ENCODE results near the gene KANSL3. TPM values are rescaled to one million over a fixed set of nuclear protein-coding genes. Genes with fewer than 3 reads are reported as not detected.
"Not testable (repeated sequence)": the region's sequence is repeated elsewhere in the genome, so short reads cannot be mapped to it uniquely, and the experiment has no call there.

Gene KANSL3
- total and polyA plus RNA-seq, 2 donors (not counting 3 experiments of a cell fraction or from before 2014, with no cell fraction given): 27.7 to 36.9 TPM

DNA sequence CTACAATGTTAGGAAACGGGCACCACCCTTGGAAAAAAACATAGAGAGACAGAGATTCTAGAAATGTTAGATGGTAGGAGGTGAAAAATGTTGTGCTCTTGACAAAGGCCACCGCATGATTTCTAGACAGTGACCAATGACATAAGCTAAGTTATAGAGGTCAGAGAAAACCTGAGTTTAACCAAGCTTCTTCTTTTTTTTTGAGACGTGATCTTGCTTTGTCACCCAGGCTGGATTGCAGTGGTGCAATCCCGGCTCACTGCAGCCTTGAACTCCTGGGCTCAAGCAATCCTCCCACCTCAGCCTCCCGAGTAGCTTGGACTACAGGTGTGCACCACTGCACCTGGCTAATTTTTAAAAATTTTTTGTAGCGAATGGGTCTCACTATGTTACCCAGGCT, 17.4 kb upstream of the KANSL3 start:
- intact Hi-C loops (cut with micrococcal nuclease): no loop called here
- no peaks in the 10 kb centered on the region for H3K4me1 ChIP-seq (ENCODE audit: control insufficient read depth, extremely low read depth, insufficient read depth, low read length)
- no peaks in the 10 kb centered on the region for H3K36me3 ChIP-seq (ENCODE audit: control insufficient read depth in 2 of 2, extremely low read depth in 1 of 2, insufficient read depth in 2 of 2, low read length in 2 of 2)
- no peaks in the 10 kb centered on the region for H3K79me2 ChIP-seq (ENCODE audit: control insufficient read depth, insufficient read depth, low read length)
- H4K20me1 ChIP-seq (replicated peaks; ENCODE audit: control insufficient read depth, extremely low read depth, insufficient read depth, low read length): no peaks in the 10 kb centered on the region
- no peaks in the 10 kb centered on the region for H3K9me3 ChIP-seq (replicated peaks; ENCODE audit: control insufficient read depth, insufficient read depth, low read length)
- BruUV-seq (replicated peaks): no TSS peak
- H2AFZ ChIP-seq (ENCODE audit: low read depth, low read length): no peak overlapping the region
- TF ChIP-seq JUN (IDR thresholded peaks at IDR 0.05; ENCODE audit: borderline replicate concordance, insufficient read depth, insufficient read length, low read depth): no peak
- no peak for TF ChIP-seq MYC (IDR thresholded peaks at IDR 0.05; ENCODE audit: low read depth, low read length)
- TF ChIP-seq POLR2A (IDR thresholded peaks at IDR 0.05; ENCODE audit: low read depth, low read length): no peak
- TF ChIP-seq, protein P1, sequence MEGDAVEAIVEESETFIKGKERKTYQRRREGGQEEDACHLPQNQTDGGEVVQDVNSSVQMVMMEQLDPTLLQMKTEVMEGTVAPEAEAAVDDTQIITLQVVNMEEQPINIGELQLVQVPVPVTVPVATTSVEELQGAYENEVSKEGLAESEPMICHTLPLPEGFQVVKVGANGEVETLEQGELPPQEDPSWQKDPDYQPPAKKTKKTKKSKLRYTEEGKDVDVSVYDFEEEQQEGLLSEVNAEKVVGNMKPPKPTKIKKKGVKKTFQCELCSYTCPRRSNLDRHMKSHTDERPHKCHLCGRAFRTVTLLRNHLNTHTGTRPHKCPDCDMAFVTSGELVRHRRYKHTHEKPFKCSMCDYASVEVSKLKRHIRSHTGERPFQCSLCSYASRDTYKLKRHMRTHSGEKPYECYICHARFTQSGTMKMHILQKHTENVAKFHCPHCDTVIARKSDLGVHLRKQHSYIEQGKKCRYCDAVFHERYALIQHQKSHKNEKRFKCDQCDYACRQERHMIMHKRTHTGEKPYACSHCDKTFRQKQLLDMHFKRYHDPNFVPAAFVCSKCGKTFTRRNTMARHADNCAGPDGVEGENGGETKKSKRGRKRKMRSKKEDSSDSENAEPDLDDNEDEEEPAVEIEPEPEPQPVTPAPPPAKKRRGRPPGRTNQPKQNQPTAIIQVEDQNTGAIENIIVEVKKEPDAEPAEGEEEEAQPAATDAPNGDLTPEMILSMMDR (IDR thresholded peaks at IDR 0.05; ENCODE audit: extremely low read depth in 1 of 2, insufficient read depth in 1 of 2, low read depth in 1 of 2, low read length in 2 of 2): no peak
- no peak for TF ChIP-seq POLR2AphosphoS5 (IDR thresholded peaks at IDR 0.05; ENCODE audit: insufficient read depth, low read depth, low read length)
- TF ChIP-seq FOS (IDR thresholded peaks at IDR 0.05; ENCODE audit: borderline replicate concordance, insufficient read depth, low read length): no peak
- TF ChIP-seq GATA2 (IDR thresholded peaks at IDR 0.05; ENCODE audit: insufficient read depth, insufficient read length, low read depth, low read length): no peak
- TF ChIP-seq EZH2 (IDR thresholded peaks at IDR 0.05; ENCODE audit: borderline replicate concordance, low read depth, low read length, severe bottlenecking): no peak
- TF ChIP-seq, protein P2, sequence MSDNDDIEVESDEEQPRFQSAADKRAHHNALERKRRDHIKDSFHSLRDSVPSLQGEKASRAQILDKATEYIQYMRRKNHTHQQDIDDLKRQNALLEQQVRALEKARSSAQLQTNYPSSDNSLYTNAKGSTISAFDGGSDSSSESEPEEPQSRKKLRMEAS (IDR thresholded peaks at IDR 0.05; ENCODE audit: insufficient read depth, insufficient read length): no peak
- dilution Hi-C loops (cut with MboI; ENCODE audit: extremely low pct_ligation_motif_present, low sequenced_read_pairs): no loop called here
- CTCF ChIA-PET: no interaction called here
- no peaks in the 10 kb centered on the region for H3K9me1 ChIP-seq (replicated peaks; ENCODE audit: control insufficient read depth, extremely low read depth, insufficient read depth, low read length)
- POLR2A ChIA-PET: no interaction called here
- no peak overlapping the region for H3K4me3 ChIP-seq (replicated peaks in 1 of 3; ENCODE audit: insufficient read depth in 1 of 3, low read depth in 1 of 3, low read length in 3 of 3)
- H3K27ac ChIP-seq (ENCODE audit: insufficient read depth, low read depth, low read length): no peak overlapping the region
- FAIRE-seq (no peak), DNase-seq (ENCODE audit: low read depth, low spot score) (no peak)
- peaks cover 4 to 10% of the 10 kb centered on the region in 2 experiments for H3K27me3 ChIP-seq (ENCODE audit: control insufficient read depth in 2 of 2, insufficient read depth in 2 of 2, low read length in 2 of 2)
- no peak overlapping the region for H3K9ac ChIP-seq (replicated peaks; ENCODE audit: extremely low read depth, insufficient read depth, low read length)
- H3K4me2 ChIP-seq (ENCODE audit: insufficient read depth, low read length): no peak overlapping the region

DNA sequence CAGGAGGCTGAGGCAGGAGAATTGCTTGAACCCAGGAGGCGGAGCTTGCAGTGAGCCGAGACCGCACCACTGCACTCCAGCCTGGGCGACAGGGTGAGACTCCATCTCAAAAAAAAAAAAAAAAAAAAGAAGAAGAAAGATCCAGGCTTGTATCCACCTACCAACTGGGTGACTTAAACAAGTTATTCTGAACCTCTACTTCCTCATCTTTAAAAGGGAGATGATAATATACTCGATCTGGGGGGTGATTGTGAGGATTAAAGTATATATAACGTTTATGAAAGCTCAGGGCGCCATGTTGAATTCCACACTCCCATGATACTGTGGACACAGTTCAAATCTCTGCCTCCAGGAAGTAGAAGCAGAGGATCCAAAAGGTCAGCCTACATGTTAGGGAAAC, 16.7 kb upstream of the KANSL3 start:
- intact Hi-C loops (cut with micrococcal nuclease); H4K20me1 ChIP-seq (replicated peaks; ENCODE audit: control insufficient read depth, extremely low read depth, insufficient read depth, low read length); H3K79me2 ChIP-seq (ENCODE audit: control insufficient read depth, insufficient read depth, low read length); H2AFZ ChIP-seq (ENCODE audit: low read depth, low read length); H3K9me3 ChIP-seq (replicated peaks; ENCODE audit: control insufficient read depth, insufficient read depth, low read length); DNase-seq (ENCODE audit: low read depth, low spot score); H3K4me1 ChIP-seq (ENCODE audit: control insufficient read depth, extremely low read depth, insufficient read depth, low read length); H3K36me3 ChIP-seq (ENCODE audit: control insufficient read depth in 2 of 2, extremely low read depth in 1 of 2, insufficient read depth in 2 of 2, low read length in 2 of 2); BruUV-seq (replicated peaks); H3K4me3 ChIP-seq (replicated peaks in 1 of 3; ENCODE audit: insufficient read depth in 1 of 3, low read depth in 1 of 3, low read length in 3 of 3); H3K9me1 ChIP-seq (replicated peaks; ENCODE audit: control insufficient read depth, extremely low read depth, insufficient read depth, low read length); H3K27ac ChIP-seq (ENCODE audit: insufficient read depth, low read depth, low read length); H3K4me2 ChIP-seq (ENCODE audit: insufficient read depth, low read length); H3K9ac ChIP-seq (replicated peaks; ENCODE audit: extremely low read depth, insufficient read depth, low read length); FAIRE-seq; dilution Hi-C loops (cut with MboI; ENCODE audit: extremely low pct_ligation_motif_present, low sequenced_read_pairs); POLR2A ChIA-PET: not testable (repeated sequence)
- peaks cover 4 to 10% of the 10 kb centered on the region in 2 experiments for H3K27me3 ChIP-seq (ENCODE audit: control insufficient read depth in 2 of 2, insufficient read depth in 2 of 2, low read length in 2 of 2)
- CTCF ChIA-PET: interaction anchor here (0.7 kb wide), 1 partner anchor 1878 kb away, joined by 4 read pairs; no protein-coding TSS in a partner anchor

Data from endothelial cell of umbilical vein (primary cell).